ENCODE measurements around the gene XXYLT1.

Gene XXYLT1

DNA sequence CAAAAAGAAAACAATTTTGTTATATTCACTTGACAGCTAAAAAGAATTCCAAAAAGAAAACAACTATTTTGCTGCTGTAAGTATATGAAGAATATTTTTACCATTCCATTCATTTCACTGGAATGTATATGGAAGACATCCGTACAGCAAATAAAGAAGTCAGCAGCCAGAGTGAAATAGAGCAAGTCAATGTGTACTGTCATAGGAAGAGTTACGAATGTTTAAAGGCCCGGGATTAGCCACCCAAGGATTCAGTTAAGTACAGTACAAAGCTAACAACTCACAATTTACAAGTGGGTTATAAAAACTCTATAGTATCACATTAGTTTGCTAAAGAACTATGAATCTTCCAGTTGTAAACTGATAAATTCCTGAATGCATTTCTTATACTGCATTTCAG is 14.4 kb upstream of the XXYLT1 start:
- Histone ChIP-seq H3K36me3 (ENCODE audit: insufficient read depth, low read length) (peaks cover 44% of the 10 kb centered on the region), H3K4me2 (ENCODE audit: low read length) (no peak overlapping the region), H3K9me3 (replicated peaks; ENCODE audit: low read length) (no peaks in the 10 kb centered on the region), H3K4me1 (ENCODE audit: control insufficient read depth, insufficient read depth, low read length) (peaks cover 16% of the 10 kb centered on the region), H3K4me3 (ENCODE audit: low read length) (no peak overlapping the region), H3K9ac (ENCODE audit: low read depth, low read length) (no peak overlapping the region), H3K27me3 (ENCODE audit: control insufficient read depth, insufficient read depth, low read length) (no peaks in the 10 kb centered on the region)

DNA sequence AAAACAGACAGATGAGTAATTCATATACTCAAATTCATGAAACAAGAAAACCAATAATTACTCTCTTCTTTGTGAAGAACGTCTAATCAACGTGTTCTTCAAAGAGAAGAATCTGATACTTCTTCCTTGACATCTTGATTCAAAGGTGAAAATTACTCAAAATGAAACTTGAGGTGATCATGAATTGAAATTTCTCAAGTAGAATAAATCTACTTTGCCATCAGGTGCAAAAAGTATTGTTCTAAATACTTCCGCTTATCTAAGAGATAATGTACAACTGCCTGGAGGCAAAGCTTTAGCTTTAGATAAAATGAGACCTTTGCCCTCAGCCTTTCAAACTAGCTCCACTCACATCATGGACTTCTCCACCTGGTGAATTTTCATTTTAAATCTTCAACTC is 13.9 kb upstream of the XXYLT1 start:
- H3K9me3 ChIP-seq (replicated peaks; ENCODE audit: low read length), result no peaks in the 10 kb centered on the region
- H3K4me2 ChIP-seq (ENCODE audit: low read length), result no peak overlapping the region
- peaks cover 40% of the 10 kb centered on the region for H3K36me3 ChIP-seq (ENCODE audit: insufficient read depth, low read length)
- H3K4me3 ChIP-seq (ENCODE audit: low read length), result no peak overlapping the region
- H3K4me1 ChIP-seq (ENCODE audit: control insufficient read depth, insufficient read depth, low read length), result peaks cover 16% of the 10 kb centered on the region
- no peaks in the 10 kb centered on the region for H3K27me3 ChIP-seq (ENCODE audit: control insufficient read depth, insufficient read depth, low read length)
- no peak overlapping the region for H3K9ac ChIP-seq (ENCODE audit: low read depth, low read length)

DNA sequence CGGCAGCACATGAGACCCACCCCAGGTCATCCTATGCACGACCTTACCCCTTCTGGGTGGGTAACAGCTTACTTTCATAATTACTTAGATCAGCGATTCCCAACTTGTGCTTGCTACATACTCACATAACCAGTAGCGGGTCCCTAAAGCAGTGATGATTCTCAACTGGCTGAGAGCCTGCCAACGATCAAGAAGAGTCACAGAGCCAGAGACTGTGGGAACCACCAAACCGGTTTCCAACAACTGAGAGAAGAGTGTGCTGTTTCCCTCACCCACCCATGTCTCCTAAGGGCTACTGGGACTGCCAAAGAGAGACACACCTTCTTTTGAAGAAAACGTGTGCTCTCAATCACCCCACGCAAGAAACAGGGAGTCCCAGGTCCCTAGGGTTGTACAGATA is 12.0 kb upstream of the XXYLT1 start:
- no peak overlapping the region for H3K4me2 ChIP-seq (ENCODE audit: low read length)
- no peaks in the 10 kb centered on the region for H3K9me3 ChIP-seq (replicated peaks; ENCODE audit: low read length)
- peaks cover 16% of the 10 kb centered on the region for H3K4me1 ChIP-seq (ENCODE audit: control insufficient read depth, insufficient read depth, low read length)
- H3K4me3 ChIP-seq (ENCODE audit: low read length), result no peak overlapping the region
- H3K36me3 ChIP-seq (ENCODE audit: insufficient read depth, low read length), result peaks cover 40% of the 10 kb centered on the region
- H3K27me3 ChIP-seq (ENCODE audit: control insufficient read depth, insufficient read depth, low read length), result no peaks in the 10 kb centered on the region
- H3K9ac ChIP-seq (ENCODE audit: low read depth, low read length), result no peak overlapping the region

DNA sequence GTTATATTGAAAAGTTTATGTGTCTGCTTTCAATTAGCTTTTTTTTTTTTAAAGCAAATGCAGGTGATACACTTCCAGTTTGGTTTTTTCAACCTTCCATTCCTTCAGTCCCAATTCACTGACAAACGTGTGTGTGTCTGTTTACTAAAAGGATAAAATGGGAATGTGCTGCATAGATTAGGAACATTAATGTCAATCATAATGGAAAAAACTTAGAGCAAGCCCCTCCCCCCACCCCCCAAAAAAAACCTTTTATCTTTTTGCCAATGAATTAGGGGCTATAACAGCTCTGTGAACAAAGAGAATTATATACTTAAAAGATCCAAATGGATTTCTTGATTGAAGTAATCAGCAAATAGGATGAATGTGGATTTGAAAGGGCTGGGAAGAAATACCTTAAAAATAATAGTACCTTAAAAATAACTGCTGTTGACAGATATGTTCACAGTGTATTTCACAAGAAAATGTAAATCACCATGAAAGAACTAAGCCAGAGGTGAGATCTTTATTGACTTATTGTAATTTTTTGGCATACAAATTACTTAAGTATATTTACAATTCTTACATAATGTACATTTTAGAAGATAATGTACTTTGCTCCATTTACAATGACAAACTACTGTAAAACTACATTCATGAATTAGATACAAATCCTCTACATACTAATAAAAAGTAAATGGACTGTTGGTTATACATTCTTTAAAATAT is 3.5 kb upstream of the XXYLT1 start:
- no peak overlapping the region for H3K9ac ChIP-seq (ENCODE audit: low read depth, low read length)
- no peak overlapping the region for H3K4me2 ChIP-seq (ENCODE audit: low read length)
- no peaks in the 10 kb centered on the region for H3K27me3 ChIP-seq (ENCODE audit: control insufficient read depth, insufficient read depth, low read length)
- no peak overlapping the region for H3K4me3 ChIP-seq (ENCODE audit: low read length)
- peaks cover 14% of the 10 kb centered on the region for H3K4me1 ChIP-seq (ENCODE audit: control insufficient read depth, insufficient read depth, low read length)
- H3K36me3 ChIP-seq (ENCODE audit: insufficient read depth, low read length), result peaks cover 8% of the 10 kb centered on the region
- no peaks in the 10 kb centered on the region for H3K9me3 ChIP-seq (replicated peaks; ENCODE audit: low read length)

DNA sequence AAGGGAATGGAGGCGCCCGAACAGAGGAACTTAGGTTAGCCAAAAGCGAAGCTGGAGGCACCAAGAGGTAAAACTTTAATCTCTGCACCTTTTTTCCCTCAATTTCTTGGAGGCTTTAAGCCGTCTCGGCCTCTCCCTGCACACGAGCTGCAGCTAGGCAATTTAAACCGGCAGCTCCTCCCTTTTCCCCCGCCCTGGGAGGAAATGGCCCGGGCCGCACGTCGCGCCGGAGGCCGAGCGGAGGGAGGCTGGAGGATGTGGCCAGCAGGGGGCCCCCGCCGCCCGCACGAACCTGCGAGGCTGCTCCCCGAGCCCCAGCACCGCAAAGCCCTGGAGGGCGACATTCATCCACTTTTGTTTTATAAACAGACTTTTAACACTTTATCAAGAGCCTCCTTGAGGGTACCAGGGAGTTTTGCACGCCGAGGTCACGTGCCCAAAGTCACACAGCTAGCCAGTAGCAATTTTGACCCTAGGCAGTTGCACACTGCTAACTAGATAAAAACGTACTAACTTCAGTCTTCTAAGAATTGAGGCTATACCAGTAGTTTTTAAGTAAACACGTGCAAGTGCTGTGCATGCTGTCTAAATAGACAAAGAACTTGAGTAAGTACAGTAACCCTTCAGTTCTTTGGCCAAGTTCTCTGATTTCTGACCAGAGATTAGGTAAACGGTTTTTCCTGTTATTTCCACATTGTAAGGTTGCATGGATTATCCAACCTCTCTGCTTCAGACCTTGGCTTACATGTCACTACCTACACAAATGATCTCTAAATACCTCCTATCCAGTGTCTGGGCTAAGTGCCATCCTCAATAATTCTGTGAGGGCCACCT is 668 bp upstream of the XXYLT1 start:
- Histone ChIP-seq H3K9ac (ENCODE audit: low read depth, low read length) (peak overlapping the region; percentile 89), H3K4me2 (ENCODE audit: low read length) (peak overlapping the region; percentile 97), H3K4me1 (ENCODE audit: control insufficient read depth, insufficient read depth, low read length) (peaks cover 16% of the 10 kb centered on the region), H3K36me3 (ENCODE audit: insufficient read depth, low read length) (peaks cover 4% of the 10 kb centered on the region), H3K9me3 (replicated peaks; ENCODE audit: low read length) (no peaks in the 10 kb centered on the region), H3K4me3 (ENCODE audit: low read length) (peak overlapping the region; percentile 91), H3K27me3 (ENCODE audit: control insufficient read depth, insufficient read depth, low read length) (no peaks in the 10 kb centered on the region)

DNA sequence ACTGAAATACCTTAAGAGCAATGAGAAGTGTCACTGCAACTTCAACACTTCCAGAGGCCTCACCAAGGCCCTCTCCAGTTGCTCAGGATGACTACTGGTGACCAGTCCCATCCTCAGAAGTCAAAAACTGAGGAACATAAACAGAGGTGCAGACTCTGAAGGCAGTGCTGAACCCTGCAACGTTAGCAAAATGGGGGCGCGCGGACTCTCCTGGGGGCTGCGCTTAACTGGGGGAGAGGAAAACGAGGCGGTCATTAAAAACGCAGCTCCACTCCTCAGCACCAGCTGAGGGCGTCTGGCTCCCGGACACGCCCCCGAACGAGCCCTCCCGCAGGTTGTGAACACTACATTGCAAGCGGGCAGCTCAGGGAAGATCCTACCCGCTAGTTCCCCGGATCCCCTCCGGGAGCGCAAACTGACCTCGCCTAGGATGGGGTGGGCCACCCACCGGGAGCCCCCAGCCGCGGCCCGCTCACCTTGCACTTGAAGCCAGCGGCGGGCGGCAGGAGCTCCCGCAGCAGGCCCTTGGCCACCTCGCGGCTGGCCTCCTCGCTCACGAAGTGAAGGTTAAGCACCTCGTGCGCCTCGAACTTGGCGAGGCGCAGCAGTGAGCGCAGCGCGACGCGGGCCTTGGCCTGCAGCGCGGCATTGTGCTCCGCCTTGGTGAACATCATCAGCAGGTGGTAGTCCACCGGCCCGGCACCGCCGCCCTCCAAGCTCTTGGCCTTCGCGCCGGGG is 711 bp downstream of the XXYLT1 start:
- no peaks in the 10 kb centered on the region for H3K27me3 ChIP-seq (ENCODE audit: control insufficient read depth, insufficient read depth, low read length)
- H3K4me3 ChIP-seq (ENCODE audit: low read length), result peak overlapping the region; percentile 91
- H3K9me3 ChIP-seq (replicated peaks; ENCODE audit: low read length), result no peaks in the 10 kb centered on the region
- peak overlapping the region; percentile 89 for H3K9ac ChIP-seq (ENCODE audit: low read depth, low read length)
- peak overlapping the region; percentile 97 for H3K4me2 ChIP-seq (ENCODE audit: low read length)
- peaks cover 16% of the 10 kb centered on the region for H3K4me1 ChIP-seq (ENCODE audit: control insufficient read depth, insufficient read depth, low read length)
- peaks cover 7% of the 10 kb centered on the region for H3K36me3 ChIP-seq (ENCODE audit: insufficient read depth, low read length)

DNA sequence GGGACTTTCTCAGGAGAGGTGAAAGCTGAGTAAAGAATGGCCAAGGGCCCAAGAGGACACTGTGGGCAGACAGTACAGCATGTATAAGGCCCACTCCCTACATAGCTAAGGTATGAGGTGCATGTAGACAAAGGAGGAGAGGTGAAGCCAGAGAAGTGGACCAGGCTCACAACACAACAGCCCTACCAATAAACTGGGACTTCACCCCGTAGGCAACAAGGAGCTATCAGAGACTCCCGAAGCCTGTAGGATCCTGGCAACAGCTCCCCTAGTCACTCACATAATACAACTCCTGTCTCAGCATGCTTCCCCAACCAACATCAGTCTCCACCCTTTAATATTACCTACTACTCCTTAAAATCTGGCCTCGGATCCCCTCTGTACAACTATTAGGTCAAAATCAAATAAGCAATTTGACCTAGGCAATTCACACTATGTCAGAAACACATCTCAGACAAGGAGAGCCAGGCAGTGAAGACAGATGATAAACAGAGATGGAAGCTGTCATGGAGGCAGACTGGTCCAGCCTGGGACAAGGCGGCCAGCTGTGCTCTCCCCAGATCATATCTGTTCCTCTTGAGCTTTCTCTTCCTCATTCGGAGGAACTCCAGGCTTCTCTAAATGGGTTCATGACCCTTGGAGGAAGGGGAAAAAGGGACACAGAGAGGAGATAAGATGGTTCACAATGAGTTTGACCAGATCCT is 1.4 kb downstream of the XXYLT1 start:
- H3K4me3 ChIP-seq (ENCODE audit: low read length), result peak overlapping the region; percentile 91
- H3K4me2 ChIP-seq (ENCODE audit: low read length), result peak overlapping the region; percentile 97
- peaks cover 7% of the 10 kb centered on the region for H3K36me3 ChIP-seq (ENCODE audit: insufficient read depth, low read length)
- H3K4me1 ChIP-seq (ENCODE audit: control insufficient read depth, insufficient read depth, low read length), result peaks cover 16% of the 10 kb centered on the region
- peak overlapping the region; percentile 89 for H3K9ac ChIP-seq (ENCODE audit: low read depth, low read length)
- no peaks in the 10 kb centered on the region for H3K27me3 ChIP-seq (ENCODE audit: control insufficient read depth, insufficient read depth, low read length)
- H3K9me3 ChIP-seq (replicated peaks; ENCODE audit: low read length), result no peaks in the 10 kb centered on the region

DNA sequence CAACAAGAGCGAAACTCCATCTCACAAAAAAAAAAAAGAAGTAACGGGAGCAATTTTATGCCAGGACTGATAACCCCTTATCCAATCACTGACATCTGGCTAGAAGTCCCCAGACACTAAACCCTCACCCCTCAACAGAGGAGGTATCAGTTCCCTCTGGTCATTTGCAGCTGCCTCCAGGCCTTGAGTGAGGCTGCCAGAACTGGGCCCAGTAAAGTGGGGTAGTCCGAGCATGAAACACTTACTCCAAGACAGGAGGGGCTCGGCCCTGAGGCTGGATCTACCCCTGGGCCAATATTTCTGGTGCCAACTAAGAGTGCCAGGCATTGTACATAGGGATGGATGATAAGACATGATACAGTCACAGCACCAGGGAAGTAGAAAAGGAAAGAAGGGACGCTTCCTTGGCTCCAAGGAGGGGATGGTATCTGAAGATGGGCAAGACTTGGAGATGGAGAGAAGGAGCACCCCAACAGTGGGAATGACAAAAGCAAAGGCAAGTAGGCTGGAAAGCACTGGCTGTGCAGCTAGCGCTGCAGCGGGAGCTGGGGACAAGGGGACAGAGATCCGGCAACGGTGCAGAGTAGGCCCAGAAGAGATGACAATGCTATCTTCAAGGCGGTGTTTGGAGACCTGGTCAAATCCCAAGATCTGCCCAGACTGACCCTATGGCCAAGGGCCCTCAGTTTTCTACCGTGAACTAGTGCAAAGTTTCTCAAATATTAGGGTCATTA is 2.2 kb downstream of the XXYLT1 start:
- Histone ChIP-seq H3K9me3 (replicated peaks; ENCODE audit: low read length) (no peaks in the 10 kb centered on the region), H3K4me2 (ENCODE audit: low read length) (peak overlapping the region; percentile 97), H3K4me3 (ENCODE audit: low read length) (no peak overlapping the region), H3K36me3 (ENCODE audit: insufficient read depth, low read length) (peaks cover 7% of the 10 kb centered on the region), H3K9ac (ENCODE audit: low read depth, low read length) (no peak overlapping the region), H3K4me1 (ENCODE audit: control insufficient read depth, insufficient read depth, low read length) (peaks cover 16% of the 10 kb centered on the region), H3K27me3 (ENCODE audit: control insufficient read depth, insufficient read depth, low read length) (no peaks in the 10 kb centered on the region)

DNA sequence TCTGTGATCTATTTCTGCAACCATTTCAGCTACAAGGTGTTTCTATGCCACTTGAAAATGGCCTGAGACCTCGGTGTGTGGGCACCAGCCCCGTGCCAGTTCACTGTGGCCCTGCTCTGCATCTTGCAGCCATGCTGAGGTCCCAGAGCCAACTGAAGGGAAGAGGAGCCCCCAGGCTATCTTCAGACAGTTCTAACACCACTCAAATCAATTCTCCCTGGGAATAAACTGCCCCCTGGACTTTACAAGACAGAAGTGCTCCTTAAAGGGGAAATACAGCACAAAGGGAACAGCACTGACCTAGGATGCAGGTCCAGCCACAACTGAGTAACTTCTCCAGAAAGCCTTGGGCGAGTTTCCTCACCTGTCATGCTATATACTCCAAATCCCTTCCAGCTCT is 3.9 kb downstream of the XXYLT1 start:
- peaks cover 14% of the 10 kb centered on the region for H3K4me1 ChIP-seq (ENCODE audit: control insufficient read depth, insufficient read depth, low read length)
- no peak overlapping the region for H3K4me2 ChIP-seq (ENCODE audit: low read length)
- no peak overlapping the region for H3K9ac ChIP-seq (ENCODE audit: low read depth, low read length)

DNA sequence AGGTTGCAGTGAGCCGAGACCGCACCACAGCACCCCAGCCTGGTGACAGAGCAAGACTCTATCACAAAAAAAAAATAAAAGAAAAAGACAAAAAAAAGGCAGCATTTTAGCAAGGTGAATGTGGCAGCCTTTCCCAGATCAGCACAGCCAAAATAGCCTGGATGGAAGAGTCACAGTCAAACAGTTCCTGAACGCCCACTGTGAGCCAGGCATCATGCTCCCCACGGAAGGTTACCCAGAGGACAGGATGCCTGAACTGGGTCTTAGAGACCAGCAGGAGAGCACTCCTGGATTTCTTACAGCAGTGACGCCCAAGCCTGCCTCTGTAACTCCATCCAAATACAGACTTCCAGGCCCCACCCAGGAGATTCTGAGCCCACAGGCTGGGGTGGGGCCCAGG is 4.5 kb downstream of the XXYLT1 start:
- peaks cover 7% of the 10 kb centered on the region for H3K36me3 ChIP-seq (ENCODE audit: insufficient read depth, low read length)
- H3K4me3 ChIP-seq (ENCODE audit: low read length), result no peak overlapping the region
- H3K4me2 ChIP-seq (ENCODE audit: low read length), result no peak overlapping the region
- H3K9ac ChIP-seq (ENCODE audit: low read depth, low read length), result no peak overlapping the region
- H3K9me3 ChIP-seq (replicated peaks; ENCODE audit: low read length), result no peaks in the 10 kb centered on the region
- H3K4me1 ChIP-seq (ENCODE audit: control insufficient read depth, insufficient read depth, low read length), result peaks cover 10% of the 10 kb centered on the region
- no peaks in the 10 kb centered on the region for H3K27me3 ChIP-seq (ENCODE audit: control insufficient read depth, insufficient read depth, low read length)

More for the DNA sequence above, 3.9 kb downstream of the XXYLT1 start:
- Histone ChIP-seq H3K9me3 (replicated peaks; ENCODE audit: low read length) (no peaks in the 10 kb centered on the region), H3K4me3 (ENCODE audit: low read length) (no peak overlapping the region), H3K36me3 (ENCODE audit: insufficient read depth, low read length) (peaks cover 7% of the 10 kb centered on the region), H3K27me3 (ENCODE audit: control insufficient read depth, insufficient read depth, low read length) (no peaks in the 10 kb centered on the region)

Measured in skeletal muscle satellite cell (primary cell).